Loucy (cell line): Measurements from ENCODE around the gene WNT5A.

ENCODE experiments used
- H2AFZ ChIP-seq: fragments of 200-600 bp; sonication (generic); 2 replicates; pipeline ENCODE4 v1.6.0; 2016; ENCODE audit warnings: antibody characterized with exemption, mild to moderate bottlenecking, low read length, moderate library complexity
- H3F3A ChIP-seq: fragments of 200-600 bp; 2 replicates; pipeline ENCODE4 v1.6.0; 2016; ENCODE audit warnings: antibody characterized with exemption, low read depth, mild to moderate bottlenecking
- H3K27me3 ChIP-seq: fragments of 200-600 bp; sonication (generic); 2 replicates; pipeline ENCODE4 v1.6.1; 2014; ENCODE audit warnings: low read length, mild to moderate bottlenecking; ENCODE audit not compliant: insufficient read depth, poor library complexity, severe bottlenecking
- H3K36me3 ChIP-seq: fragments of 200-600 bp; sonication (generic); 2 replicates; pipeline ENCODE4 v1.6.1; 2016; ENCODE audit warnings: low read length; ENCODE audit not compliant: insufficient read depth
- H3K4me1 ChIP-seq: fragments of 200-600 bp; sonication (generic); 2 replicates; pipeline ENCODE4 v1.5.1; 2014; ENCODE audit warnings: low read length, mild to moderate bottlenecking; ENCODE audit not compliant: insufficient read depth, poor library complexity, severe bottlenecking
- H3K4me2 ChIP-seq: fragments of 200-600 bp; sonication (generic); 2 replicates; pipeline ENCODE4 v1.6.0; 2014; ENCODE audit warnings: antibody characterized with exemption, low read length, low read depth, mild to moderate bottlenecking; ENCODE audit not compliant: poor library complexity, severe bottlenecking
- H3K4me3 ChIP-seq: fragments of 200-600 bp; sonication (generic); 2 replicates; pipeline ENCODE4 v1.5.1; 2014; ENCODE audit warnings: low read length, mild to moderate bottlenecking, mixed read lengths; ENCODE audit not compliant: poor library complexity, severe bottlenecking
- H3K79me2 ChIP-seq: fragments of 200-600 bp; sonication (generic); 2 replicates; pipeline ENCODE4 v1.6.1; 2014; ENCODE audit warnings: low read length; ENCODE audit not compliant: insufficient read depth
- H3K9ac ChIP-seq: fragments of 200-600 bp; sonication (generic); 2 replicates; pipeline ENCODE4 v1.6.0; 2014; ENCODE audit warnings: mild to moderate bottlenecking, low read depth, low read length, moderate library complexity; ENCODE audit not compliant: poor library complexity, severe bottlenecking
- H3K9me2 ChIP-seq: fragments of 200-600 bp; sonication (generic); replicated peaks from 2 replicates; pipeline ENCODE4 v1.6.1; 2016; ENCODE audit warnings: low read depth, low read length, mixed read lengths
- H3K9me3 ChIP-seq: fragments of 200-600 bp; sonication (generic); 2 replicates; pipeline ENCODE4 v1.6.1; 2014; ENCODE audit warnings: mild to moderate bottlenecking, antibody characterized with exemption, low read length, low read depth; ENCODE audit not compliant: insufficient read depth
- H4K20me1 ChIP-seq: fragments of 200-600 bp; sonication (generic); 2 replicates; pipeline ENCODE4 v1.6.0; 2014; ENCODE audit warnings: antibody characterized with exemption, low read length, mild to moderate bottlenecking; ENCODE audit not compliant: insufficient read depth, poor library complexity, severe bottlenecking
- EZH2phosphoT487 ChIP-seq: fragments of 200-600 bp; IDR thresholded peaks from 2 replicates; pipeline ENCODE4 v1.6.1; 2018; ENCODE audit warnings: antibody characterized with exemption, mild to moderate bottlenecking, moderate library complexity, borderline replicate concordance
- TF ChIP-seq, protein P1 (sequence below): fragments of 200-600 bp; sonication (generic); conservative IDR thresholded peaks from 2 replicates; pipeline ENCODE4 v1.5.1; 2014; ENCODE audit warnings: mild to moderate bottlenecking, antibody characterized with exemption, low read length

The WNT5A gene

DNA sequence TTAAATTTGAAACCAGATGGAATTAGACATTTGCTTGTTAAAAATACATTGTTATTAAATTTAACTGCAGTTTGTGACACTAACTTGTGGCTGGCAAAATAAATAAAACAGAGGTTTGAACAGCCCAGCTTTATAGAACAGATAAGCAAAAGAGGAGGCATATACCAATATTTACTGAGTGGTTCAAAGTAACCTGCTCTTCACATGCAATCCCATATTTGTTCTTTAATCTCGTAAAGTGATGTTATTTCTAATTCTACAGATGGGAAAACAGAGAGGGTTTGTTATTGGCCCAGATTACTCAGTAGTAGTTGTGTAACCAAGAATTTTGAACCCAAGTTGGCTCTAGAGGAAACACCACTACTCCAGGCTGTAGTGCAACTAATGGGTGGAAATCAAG lies 37.6 kb downstream of the WNT5A start:
- TF ChIP-seq, protein P1, sequence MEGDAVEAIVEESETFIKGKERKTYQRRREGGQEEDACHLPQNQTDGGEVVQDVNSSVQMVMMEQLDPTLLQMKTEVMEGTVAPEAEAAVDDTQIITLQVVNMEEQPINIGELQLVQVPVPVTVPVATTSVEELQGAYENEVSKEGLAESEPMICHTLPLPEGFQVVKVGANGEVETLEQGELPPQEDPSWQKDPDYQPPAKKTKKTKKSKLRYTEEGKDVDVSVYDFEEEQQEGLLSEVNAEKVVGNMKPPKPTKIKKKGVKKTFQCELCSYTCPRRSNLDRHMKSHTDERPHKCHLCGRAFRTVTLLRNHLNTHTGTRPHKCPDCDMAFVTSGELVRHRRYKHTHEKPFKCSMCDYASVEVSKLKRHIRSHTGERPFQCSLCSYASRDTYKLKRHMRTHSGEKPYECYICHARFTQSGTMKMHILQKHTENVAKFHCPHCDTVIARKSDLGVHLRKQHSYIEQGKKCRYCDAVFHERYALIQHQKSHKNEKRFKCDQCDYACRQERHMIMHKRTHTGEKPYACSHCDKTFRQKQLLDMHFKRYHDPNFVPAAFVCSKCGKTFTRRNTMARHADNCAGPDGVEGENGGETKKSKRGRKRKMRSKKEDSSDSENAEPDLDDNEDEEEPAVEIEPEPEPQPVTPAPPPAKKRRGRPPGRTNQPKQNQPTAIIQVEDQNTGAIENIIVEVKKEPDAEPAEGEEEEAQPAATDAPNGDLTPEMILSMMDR = no peak
- no peak for TF ChIP-seq EZH2phosphoT487

DNA sequence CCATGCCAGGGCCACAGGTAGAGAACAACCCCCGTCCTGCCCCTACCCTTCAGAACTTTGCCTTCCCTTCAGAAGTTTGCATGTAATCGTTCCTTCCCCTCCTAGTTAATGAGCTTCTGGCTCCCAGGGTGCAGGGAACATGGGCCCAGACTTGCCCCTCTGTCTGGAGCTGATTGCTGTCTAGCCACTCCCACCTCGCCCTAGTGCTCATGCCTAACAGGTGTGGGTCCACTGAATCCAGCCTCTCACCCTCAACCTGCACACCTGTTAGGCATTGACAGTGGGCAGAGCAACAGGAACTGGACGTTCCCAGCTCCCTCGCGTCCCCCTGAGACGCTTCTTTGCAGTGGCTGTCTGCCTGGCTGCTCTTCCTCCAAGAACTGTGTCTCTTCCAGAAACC lies 40.3 kb downstream of the WNT5A start:
- H3K36me3 ChIP-seq = no peaks in the 10 kb centered on the region
- H3F3A ChIP-seq = no peaks in the 10 kb centered on the region
- H2AFZ ChIP-seq = no peak overlapping the region
- H3K27me3 ChIP-seq = no peaks in the 10 kb centered on the region
- no peaks in the 10 kb centered on the region for H3K4me1 ChIP-seq
- no peak overlapping the region for H3K9ac ChIP-seq
- H4K20me1 ChIP-seq = no peaks in the 10 kb centered on the region
- H3K79me2 ChIP-seq = no peaks in the 10 kb centered on the region
- TF ChIP-seq, protein P1 = no peak
- no peak for TF ChIP-seq EZH2phosphoT487
- H3K4me3 ChIP-seq = no peak overlapping the region
- H3K9me3 ChIP-seq = no peaks in the 10 kb centered on the region
- no peak overlapping the region for H3K4me2 ChIP-seq
- no peaks in the 10 kb centered on the region for H3K9me2 ChIP-seq

More for the DNA sequence above, 37.6 kb downstream of the WNT5A start:
- Histone ChIP-seq H3K27me3 (no peaks in the 10 kb centered on the region), H4K20me1 (no peaks in the 10 kb centered on the region), H2AFZ (no peak overlapping the region), H3K9me3 (no peaks in the 10 kb centered on the region), H3K9me2 (no peaks in the 10 kb centered on the region), H3K4me1 (no peaks in the 10 kb centered on the region), H3K36me3 (no peaks in the 10 kb centered on the region), H3K79me2 (no peaks in the 10 kb centered on the region), H3K4me3 (no peak overlapping the region), H3F3A (no peaks in the 10 kb centered on the region), H3K4me2 (no peak overlapping the region), H3K9ac (no peak overlapping the region)

DNA sequence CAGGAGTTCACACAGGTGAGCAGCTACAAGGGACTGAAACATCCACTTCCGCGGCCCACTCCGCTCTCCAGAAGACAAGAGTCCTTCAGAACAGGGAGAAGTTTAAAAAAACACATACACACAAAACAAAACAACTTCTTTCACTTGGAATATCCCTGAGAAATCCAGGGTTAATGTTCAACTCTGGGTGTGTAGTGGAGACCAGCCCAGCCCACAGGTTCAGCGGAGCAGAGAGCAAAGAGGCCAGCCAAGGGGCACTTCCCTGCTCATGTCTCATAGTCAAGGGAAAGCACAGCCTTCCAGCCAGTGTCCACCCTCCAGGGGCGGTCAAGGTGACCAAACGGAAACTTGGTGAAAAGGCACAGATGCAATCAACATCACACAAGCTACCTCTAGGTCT lies 41.6 kb downstream of the WNT5A start:
- H3K27me3 ChIP-seq = no peaks in the 10 kb centered on the region
- peaks cover 6% of the 10 kb centered on the region for H3K4me1 ChIP-seq
- TF ChIP-seq EZH2phosphoT487 = no peak
- H3K4me3 ChIP-seq = no peak overlapping the region
- H3K9me2 ChIP-seq = no peaks in the 10 kb centered on the region
- no peaks in the 10 kb centered on the region for H3K9me3 ChIP-seq
- H3K79me2 ChIP-seq = no peaks in the 10 kb centered on the region
- H3K9ac ChIP-seq = no peak overlapping the region
- H3F3A ChIP-seq = no peaks in the 10 kb centered on the region
- no peak overlapping the region for H3K4me2 ChIP-seq
- no peaks in the 10 kb centered on the region for H3K36me3 ChIP-seq
- no peak overlapping the region for H2AFZ ChIP-seq
- H4K20me1 ChIP-seq = no peaks in the 10 kb centered on the region

GRCh38 chr3:55443346-55443745 lies 43.8 kb downstream of the WNT5A start:
- Histone ChIP-seq H3K4me3 (no peak overlapping the region), H3K4me2 (no peak overlapping the region), H3K9me2 (no peaks in the 10 kb centered on the region), H3K79me2 (no peaks in the 10 kb centered on the region), H3F3A (no peaks in the 10 kb centered on the region), H4K20me1 (no peaks in the 10 kb centered on the region), H2AFZ (no peak overlapping the region), H3K9me3 (no peaks in the 10 kb centered on the region), H3K4me1 (peaks cover 8% of the 10 kb centered on the region), H3K36me3 (no peaks in the 10 kb centered on the region), H3K9ac (no peak overlapping the region), H3K27me3 (no peaks in the 10 kb centered on the region)
- TF ChIP-seq EZH2phosphoT487 = no peak
- TF ChIP-seq, protein P1 = no peak
